Measurements from ENCODE around the gene GPRIN2. TPM values are rescaled to one million over a fixed set of nuclear protein-coding genes. Genes with fewer than 3 reads are reported as not detected.
"Not testable (repeated sequence)": the region's sequence is repeated elsewhere in the genome, so short reads cannot be mapped to it uniquely, and the experiment has no call there.

Gene GPRIN2
- polyA plus RNA-seq, 4 donors = 1.9 to 6.9 (median 4.2) TPM

DNA sequence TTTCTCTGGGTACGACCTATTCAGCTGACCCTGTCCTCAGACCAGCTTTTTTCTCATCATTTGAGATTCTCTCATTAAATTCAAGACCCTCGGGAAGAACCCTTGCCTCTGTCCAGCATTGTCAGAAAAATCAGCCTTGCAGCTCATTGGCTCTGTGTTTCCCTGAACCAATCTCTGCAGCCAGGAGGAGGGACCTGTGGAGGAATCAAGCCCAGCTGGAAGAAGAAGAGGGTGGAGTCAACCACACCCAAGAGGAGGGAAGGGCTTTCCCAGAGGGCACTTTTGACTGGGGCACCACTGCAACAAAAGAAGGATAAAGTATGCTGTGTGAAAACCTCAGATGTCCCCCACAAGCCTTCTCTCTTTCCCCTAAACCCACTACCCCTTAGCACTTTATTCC, 14.2 kb upstream of the GPRIN2 start:
- DNase-seq (ENCODE audit: low read depth in 4 of 4, low spot score in 3 of 4) = not testable (repeated sequence)

DNA sequence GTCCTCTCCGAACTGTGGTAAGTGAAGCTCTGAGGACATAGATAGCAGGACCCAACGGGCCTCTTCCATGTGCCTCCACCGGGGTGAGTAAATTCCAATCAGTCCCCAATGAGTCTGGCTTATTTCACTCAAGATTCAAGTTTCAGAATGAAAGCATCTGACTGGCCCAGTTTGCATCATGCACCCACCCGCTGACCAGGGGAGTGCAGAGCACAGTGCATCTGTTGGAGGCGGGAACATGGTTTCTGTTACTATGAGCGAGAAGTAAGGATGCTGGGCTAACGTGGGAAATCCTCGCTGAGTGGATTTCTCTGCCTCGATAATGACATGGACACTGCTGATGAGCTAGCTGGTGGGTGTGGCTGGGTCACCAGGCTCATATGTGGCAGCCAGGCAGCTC, 10.7 kb upstream of the GPRIN2 start:
- not testable (repeated sequence) for DNase-seq (ENCODE audit: low read depth in 4 of 4, low spot score in 3 of 4)

DNA sequence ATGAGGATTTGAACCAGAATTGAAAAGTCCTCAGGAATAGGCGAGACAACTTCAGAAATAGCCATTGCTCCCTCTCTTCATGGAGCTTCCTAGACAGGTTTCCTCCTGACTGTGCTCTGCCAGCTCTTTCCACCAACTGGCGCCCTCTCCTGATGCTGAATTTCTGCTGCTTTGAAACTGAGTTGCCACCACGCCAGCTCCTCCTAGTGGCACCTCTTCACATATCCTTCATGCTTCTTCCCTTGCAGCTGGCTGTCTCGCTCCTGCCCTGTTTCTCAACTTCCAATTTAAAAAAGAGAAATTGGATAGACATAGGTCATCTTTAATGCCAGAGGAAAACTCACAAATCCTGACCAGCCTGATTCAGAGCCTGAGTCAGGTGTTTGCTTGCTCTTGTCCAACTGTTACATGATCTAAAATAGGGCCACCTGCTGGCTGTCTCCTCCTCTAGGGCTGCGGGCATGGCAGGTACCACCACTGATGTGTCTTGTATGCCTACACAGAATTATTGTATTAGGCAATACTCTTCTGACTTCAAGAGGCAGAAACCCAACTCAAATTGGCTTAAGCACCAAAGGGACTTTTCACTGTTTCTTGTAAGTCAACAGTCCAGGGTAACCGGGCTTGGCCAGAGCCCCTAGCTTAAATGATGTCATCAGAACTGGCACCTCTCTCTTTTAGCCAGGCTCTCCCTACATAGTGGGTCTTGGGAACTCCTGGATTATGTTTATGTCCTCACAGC, 9.3 kb upstream of the GPRIN2 start:
- DNase-seq (ENCODE audit: low read depth in 4 of 4, low spot score in 3 of 4) = not testable (repeated sequence)

DNA sequence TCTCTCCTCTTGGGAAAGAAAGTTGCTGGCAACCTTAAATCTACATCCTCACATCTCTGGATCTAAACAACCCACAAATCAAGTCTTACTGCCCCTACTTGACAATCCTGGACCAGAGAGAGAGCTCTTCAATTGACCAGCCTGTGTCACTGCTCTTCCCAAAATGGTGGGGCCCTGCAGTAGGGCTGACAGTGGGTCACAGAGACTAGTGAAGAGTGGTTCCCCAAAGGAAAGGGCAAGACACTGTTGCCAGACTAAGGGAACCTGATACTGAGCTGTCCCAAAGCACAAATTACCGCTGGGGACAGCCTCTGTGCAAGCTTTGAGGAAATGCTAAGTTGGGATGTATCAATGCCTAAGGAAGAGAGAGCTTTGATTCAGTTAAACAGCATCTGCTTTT, 4.5 kb upstream of the GPRIN2 start:
- DNase-seq (ENCODE audit: low read depth in 4 of 4, low spot score in 3 of 4) = no peak

DNA sequence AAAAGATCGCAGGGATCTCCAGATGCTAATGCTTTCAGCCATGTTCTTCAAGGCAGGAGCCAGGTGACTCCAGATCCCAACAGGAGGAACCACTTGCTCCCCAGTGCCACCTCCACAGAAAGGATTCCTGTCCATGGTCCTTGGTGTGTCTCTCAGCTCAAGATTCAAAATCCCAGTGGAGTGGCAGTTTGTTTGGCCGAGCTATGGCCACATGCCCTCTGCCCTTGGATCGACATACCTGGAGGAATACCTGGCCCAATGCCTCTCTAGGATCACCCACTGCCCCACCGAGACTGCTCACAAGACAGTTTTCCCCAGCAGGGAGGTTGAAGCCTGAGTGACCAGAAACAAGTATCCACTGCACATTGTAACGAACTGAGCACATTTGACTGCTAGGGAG, 3.9 kb upstream of the GPRIN2 start:
- DNase-seq (ENCODE audit: low read depth in 4 of 4, low spot score in 3 of 4) = no peak

DNA sequence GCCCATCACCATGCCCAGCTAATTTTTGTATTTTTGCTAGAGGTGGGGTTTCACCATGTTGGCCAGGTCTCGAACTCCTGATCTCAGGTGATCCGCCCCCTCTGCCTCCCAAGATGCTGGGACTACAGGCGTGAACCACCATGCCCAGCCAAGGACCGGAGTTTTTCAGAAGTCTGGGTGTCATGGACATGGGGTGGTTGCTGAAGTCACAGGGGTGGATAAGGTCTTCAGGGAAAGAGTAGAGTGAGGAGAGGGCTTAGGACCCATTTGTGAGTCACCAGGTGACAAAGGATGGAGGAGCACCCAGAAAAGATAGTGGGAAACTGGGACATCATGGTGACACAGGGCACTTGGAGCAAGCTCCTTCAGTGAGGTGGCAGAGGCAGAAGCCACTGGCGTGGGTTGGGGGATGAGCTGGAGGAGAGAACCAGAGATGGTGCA, 2.8 kb upstream of the GPRIN2 start:
- DNase-seq (ENCODE audit: low read depth in 4 of 4, low spot score in 3 of 4) = no peak

DNA sequence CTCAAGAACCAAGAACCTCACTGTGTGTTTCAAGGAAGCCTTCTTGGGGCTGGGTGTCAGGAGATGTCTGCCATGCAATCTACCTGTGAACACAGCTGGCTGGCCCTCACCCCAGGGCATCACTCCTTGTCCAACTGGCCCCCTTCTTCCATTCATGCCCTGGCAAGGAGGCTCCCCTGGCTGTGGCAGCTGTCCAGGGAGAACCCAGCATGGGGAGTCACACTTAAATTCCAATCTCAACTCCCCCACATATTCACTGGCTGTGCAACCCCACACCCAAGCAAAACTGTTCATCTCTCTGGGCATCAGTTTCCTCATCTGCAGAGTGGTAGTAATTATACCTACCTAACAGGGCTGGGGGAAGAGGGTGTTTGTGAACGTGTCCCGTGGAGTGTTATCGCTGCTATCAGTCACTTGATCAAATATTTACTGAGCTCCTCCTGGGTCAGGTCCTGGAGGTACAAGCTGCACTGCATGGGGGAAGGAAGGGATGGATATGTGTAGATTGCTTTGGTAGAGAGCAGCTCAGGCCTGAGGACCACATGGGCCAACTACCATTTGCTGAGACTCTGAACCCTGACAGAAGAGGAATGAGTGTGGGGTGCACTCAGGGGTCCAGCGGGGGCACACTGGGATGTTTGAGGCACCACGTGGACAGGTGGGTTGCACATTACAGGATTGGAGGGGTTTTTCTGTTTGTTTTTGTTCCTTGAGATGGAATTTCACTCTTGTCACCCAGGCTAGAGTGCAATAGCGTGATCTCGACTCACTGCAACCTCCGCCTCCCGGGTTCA, 2.1 kb upstream of the GPRIN2 start:
- no peak for DNase-seq (ENCODE audit: low read depth in 4 of 4, low spot score in 3 of 4)

DNA sequence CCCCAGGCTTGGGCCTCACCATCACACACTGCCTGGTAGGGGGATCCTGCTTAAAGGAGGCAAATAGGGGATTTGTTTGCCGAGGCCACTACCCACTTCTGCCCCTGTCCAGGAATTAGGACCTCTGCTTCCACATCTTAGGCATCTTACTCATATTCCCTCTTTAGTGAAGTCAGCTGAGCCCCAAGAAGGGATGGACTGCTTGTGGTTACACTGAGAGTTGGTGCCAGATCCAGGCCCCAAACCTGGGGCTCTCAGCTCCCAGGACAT, 1.6 kb upstream of the GPRIN2 start:
- no peak for DNase-seq (ENCODE audit: low read depth in 4 of 4, low spot score in 3 of 4)

DNA sequence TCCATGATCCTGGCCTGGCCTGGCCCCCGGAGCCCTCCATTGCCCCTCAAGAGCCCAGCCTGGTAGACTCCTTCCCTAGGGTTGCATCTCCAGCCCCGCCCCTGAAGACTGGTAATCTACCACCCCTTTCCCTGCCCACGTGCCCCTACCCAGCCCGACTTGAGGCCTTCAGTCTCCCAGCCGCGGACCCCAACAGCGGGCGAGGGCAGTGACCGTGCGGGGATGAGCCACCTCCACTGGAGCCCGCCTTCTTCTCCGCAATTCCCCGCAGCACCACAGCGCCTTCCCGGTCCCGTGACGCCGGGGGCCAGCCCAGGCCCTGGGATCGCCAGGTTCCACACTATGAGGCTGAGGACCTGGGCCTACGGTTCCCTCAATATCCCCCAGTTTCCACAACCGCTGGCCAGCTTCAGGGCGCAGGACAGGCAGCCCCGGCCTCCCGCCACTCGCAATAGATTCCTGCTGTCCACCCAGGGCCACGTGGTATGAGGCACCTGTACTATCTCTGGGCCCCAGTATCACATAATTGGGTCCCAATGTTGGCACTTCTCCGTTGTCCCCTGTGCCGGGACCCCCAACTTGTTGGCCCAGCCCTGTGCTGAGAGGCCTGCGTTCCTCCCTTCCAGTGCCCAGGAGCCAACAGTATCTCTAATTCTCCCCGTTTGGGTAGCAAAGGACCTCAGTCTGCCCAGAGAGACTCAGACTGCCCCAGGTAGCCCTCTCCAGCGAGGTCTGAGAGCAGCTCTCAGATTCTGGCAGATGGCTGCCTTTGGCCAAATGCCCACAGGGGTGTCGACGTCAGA, 1.1 kb upstream of the GPRIN2 start:
- no peak for DNase-seq (ENCODE audit: low read depth in 4 of 4, low spot score in 3 of 4)

DNA sequence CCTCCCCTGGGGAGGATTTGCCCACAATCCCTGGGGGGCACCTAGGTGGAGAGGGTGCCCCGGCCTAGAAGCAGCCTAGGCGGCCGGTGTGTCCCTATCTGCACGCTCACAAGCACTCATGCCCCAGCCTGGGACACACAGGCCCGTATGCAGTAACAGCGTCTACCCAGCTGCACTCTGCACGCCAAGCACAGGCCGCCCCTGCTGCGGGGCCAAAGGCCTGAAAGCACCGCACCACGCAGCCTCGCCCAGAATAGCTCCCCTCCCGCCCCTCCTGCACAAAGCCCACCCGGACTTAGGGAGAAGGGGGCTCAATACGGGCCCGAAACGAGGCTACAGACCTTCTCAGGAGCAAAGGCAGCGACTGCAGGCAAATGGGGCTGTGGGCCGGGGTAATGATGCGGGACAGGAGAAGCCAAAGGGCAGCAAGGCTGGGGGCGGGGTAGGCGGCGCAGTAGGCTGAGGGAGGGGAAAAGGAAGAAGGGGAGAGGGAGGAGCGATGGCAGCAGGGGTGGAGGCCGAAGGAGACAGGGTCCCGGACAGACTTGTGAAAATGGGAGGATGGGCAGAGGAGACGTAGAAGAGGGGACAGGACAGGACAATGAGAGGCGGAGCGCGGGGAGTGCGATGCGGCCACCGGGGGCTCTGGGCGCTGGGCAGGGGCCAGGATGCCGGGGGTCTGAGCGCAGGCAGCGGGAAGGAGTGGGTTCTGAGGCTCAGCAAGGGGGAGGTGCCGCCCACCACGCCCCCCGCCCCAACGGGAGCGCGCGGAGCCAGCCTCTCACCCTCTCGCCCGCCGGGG, 544 bp downstream of the GPRIN2 start:
- DNase-seq (ENCODE audit: low read depth in 4 of 4, low spot score in 3 of 4) = peak in 1 of 4 donors; percentile 39

DNA sequence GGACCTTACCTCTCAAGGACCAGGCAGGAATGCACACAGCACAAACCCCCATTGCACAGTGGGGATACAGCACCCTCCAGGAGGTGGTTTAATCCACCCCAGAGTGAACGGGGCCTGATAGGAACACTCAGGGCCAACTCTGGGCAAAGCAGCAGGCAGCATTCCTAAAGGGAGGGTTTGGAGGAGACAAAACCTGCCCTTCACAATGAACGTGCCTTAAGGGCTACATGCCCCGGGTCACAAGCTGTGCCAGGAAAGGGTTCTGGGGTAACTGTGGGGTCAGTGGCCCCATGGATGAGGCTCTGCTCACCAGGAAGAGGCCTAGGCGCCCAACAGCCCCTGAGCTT, 1.1 kb downstream of the GPRIN2 start:
- DNase-seq (ENCODE audit: low read depth in 4 of 4, low spot score in 3 of 4) = no peak

DNA sequence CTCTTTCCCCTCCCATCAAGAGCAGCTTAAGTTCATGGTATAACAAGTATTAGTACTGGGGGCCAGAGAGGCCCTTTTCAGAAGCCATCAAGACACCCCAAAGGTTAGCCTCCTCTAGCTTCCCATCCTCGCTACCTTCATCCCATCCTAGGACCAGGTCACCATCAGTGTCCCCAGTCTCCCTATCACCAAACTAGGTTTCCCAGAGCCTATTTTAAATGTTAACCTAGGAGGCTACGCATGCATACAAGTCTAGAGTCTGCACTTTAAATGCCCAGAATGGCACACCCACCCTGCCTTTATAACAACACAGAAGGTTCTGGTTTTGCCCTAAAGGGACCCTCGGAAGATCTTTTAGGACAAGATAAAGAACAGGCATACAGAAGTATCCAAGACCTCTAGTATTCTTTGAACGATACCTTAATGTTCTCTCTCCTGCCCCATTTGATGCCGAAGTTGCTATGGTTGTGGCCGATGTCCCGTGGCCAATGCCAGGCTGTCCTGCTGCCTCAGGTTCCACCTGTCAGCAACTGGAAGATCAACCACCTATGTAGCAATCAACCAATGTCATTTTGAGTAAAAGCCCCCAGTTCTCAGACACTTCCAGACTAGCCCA, 2.2 kb downstream of the GPRIN2 start:
- no peak for DNase-seq (ENCODE audit: low read depth in 4 of 4, low spot score in 3 of 4)

DNA sequence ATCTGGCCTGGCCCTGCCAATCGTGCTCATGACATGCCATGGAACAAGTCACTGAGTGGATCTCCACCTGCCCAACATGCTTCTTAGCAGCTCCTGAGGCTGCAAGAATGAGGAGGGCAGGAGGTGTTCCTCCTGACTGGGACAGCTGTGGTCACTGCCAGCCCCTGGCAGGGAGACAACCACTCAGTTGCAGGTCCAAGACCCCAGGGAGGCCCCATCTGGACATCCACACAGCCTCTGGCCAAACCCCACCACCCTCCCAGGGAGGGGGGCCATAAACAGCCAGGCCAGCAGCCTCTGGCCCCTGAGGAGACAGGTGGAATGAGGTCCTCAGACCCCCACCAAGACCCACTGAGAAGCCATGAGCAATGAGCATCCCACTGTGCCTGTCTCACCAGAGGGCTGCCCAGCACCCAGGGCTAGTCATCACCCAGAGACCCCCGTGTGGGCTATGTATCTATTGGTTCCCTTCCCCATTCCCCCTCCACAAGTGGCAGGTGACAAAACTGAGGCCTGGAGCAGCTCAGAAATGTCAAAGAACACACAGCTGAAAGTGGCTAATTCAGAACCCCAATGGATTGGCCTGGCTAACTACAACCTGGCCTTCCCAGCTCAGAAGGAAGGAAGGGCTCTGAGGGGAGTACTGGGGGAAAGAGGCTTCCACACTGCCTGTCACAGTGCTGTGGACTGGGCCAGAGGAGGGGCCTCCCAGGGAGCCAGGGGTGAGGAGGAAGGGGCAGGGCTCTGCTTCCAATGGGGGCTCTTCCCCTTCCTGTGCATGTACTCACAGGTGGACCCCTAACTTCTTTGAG, 3.0 kb downstream of the GPRIN2 start:
- DNase-seq (ENCODE audit: low read depth in 4 of 4, low spot score in 3 of 4) = no peak

DNA sequence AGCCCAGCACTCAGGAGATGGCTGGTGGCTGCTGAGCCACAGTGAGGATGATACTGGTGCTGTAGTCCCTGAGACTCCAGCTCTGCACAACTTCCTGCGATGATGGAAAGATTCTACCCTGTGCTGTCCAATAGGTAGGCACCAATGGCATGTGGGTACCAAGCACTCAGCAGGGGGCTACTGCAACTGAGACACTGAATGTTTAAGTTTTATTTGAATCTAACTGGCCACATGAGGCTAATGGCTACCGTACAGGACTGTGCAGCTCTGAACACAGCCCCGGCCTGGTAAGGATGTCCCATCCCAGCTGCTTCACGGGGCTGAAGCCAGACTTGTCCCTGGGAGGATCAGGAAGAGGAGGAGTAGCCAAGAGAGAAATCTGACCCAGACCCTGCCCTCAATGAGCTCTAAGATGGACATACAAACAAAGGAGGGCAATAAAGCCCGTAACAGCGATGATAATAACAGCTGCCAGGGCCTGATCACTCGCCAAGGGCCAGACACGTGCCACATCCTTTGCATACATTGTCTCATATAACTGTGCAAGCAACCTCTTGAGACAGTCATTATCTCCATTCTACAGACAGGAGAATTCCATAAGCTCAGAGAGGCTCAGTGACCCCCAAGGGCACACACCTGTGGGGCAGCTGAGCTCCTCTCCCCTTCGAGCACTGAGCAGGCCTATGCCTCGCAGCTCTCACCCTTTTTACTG, 3.8 kb downstream of the GPRIN2 start:
- DNase-seq (ENCODE audit: low read depth in 4 of 4, low spot score in 3 of 4) = no peak

DNA sequence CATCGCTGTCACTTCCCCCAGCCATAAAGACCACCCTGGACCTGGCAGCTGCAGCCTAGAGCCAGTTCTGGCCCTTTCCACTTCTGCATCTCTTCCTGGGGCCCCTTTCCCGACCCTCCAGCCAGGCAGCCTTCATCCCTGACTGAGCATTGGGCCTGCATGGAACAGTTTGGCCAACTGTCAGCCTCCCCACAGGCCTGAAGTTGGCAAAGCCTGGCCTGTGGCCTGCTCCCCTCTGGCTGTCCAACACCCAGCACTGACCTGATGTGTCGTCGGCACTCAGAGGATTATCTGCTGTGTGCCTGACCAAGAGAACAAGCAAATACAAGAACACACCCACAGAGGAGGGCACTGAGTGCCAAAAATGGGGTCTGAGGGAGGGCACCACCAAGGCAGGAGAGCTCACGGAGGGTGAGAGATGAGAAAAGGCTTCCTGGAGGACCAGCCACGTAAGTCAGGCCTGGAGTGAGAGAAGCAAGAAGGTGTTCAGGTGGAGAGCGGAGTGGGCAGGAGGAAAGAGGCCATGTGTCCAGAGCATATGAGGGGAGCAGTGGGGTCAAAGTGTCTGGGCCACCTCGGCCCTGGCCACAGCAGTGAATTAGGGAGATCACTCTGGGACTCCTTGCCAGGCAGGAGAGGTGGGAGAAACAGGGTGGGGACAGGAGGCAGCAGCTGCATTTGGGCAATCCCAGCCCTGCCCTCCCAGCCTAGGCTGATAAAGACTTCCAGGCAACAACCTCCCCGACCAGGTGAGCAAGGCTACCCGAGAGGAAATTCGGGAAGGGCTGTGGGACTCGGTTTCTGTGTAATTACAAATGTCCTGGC, 4.5 kb downstream of the GPRIN2 start:
- no peak for DNase-seq (ENCODE audit: low read depth in 4 of 4, low spot score in 3 of 4)

DNA sequence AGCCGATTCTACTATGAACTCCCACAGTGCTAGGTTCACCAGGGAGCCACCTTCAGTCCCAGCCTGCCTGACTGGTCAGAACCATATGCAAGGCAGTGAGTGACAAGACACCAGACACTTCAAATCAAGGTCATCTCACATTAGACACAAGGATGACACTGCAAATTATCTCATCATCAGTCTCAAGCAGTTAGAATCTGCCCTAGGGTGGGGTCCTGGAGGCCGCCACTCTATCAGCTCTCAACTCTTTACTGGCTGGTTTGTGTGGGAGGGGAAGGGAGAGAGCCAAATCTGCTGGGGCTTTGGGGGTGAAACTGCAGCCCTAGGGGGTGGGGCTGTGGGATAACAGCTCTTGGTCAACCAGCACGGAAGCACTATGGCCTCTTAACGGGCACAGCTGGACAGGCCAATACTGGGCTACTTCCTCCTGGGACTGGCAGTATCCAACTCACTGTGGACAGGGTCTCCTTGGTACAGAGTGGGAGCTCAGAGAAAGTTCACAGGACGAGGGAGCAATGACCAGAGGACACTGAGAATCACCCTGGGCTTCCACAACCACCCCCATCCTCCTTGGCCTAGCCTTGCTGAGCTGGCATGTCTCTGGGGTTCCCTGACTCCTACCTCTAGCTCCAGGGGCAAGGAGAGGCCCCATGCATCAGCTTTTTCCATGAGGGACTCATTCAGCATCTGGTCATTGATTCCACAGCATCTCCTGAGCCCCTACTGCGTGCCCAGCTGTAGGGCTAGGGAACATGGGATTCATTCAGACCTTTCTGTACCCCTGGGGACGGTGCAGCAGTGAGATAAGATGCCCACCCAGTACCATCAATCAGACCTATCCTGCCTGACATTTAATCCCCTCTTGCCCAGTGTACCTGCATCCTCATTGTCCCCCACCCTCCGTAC, 5.4 kb downstream of the GPRIN2 start:
- DNase-seq (ENCODE audit: low read depth in 4 of 4, low spot score in 3 of 4) = no peak

All from left renal pelvis (tissue), 4 donors.